HG03442 (cell line): Measurements from ENCODE around the gene TGM1.
"Not testable (repeated sequence)": the region's sequence is repeated elsewhere in the genome, so short reads cannot be mapped to it uniquely, and the experiment has no call there.

Source experiments
- ATAC-seq: cut with Tn5 transposase; IDR thresholded peaks from one replicate; pipeline ENCODE4 v1.9.1; 2021; ENCODE audit warnings: mild to moderate bottlenecking, moderate library complexity; ENCODE audit not compliant: unreplicated experiment

Gene TGM1

DNA sequence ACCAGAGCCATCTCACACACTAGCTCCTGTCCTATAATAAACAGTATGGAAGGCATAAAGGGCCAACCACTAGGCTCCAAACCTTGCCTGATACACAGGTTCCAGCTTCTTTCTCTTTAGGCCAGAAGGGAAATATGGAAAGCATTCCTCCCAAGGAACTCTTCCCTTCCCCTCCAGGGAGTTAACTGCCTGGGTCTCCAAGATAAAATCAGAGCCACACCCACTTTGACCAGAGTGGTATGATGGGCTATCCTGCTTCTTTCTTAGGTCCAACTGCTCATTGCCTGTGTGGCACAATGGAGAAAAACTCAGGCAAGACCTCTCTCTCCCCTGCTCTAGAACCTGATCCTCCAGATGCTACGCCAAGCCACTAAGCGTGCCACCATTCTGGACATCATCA, 55.4 kb downstream of the TGM1 start:
- no peak for ATAC-seq

DNA sequence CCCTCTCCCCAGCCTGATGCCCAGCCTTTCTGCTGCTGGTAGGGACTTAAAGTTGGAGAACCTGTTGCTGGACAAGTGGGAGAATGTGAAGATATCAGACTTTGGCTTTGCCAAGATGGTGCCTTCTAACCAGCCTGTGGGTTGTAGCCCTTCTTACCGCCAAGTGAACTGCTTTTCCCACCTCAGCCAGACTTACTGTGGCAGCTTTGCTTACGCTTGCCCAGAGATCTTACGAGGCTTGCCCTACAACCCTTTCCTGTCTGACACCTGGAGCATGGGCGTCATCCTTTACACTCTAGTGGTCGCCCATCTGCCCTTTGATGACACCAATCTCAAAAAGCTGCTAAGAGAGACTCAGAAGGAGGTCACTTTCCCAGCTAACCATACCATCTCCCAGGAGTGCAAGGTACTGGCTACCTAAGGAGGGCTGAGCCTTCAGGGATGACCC, 55.8 kb downstream of the TGM1 start:
- ATAC-seq, result no peak

DNA sequence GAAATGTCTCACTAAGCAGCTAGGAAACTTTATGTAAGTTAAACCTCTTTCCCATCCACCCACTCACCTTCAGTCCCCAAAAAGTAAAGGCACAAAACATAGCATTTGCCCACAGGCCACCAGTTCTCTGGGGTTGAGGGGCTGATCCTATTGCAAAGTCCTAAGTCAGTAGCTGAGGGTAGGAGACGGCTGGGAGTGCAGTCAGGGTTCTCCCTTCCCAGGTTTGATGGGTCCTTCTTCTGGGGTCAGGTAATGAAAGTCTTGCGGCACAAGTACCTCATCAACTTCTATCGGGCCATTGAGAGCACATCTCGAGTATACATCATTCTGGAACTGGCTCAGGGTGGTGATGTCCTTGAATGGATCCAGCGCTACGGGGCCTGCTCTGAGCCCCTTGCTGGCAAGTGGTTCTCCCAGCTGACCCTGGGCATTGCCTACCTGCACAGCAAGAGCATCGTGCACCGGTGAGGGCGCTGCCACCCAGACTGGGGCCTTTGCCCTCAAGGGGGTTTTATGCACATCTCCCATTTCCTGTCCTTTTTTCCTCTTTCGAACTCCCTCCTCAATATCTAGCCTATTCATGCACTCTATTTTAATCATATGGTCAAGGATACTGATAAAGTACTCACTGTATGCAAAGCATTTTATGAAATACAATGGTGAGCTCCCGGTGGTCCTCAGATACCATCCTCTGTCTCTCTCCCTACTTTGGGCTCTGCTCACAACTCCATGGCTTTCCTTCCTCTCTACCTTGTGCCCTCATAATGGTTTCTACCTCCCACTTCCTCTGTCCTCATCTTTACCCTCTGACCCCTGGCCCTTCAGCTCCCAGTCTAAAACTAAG, 56.5 kb downstream of the TGM1 start:
- no peak for ATAC-seq

DNA sequence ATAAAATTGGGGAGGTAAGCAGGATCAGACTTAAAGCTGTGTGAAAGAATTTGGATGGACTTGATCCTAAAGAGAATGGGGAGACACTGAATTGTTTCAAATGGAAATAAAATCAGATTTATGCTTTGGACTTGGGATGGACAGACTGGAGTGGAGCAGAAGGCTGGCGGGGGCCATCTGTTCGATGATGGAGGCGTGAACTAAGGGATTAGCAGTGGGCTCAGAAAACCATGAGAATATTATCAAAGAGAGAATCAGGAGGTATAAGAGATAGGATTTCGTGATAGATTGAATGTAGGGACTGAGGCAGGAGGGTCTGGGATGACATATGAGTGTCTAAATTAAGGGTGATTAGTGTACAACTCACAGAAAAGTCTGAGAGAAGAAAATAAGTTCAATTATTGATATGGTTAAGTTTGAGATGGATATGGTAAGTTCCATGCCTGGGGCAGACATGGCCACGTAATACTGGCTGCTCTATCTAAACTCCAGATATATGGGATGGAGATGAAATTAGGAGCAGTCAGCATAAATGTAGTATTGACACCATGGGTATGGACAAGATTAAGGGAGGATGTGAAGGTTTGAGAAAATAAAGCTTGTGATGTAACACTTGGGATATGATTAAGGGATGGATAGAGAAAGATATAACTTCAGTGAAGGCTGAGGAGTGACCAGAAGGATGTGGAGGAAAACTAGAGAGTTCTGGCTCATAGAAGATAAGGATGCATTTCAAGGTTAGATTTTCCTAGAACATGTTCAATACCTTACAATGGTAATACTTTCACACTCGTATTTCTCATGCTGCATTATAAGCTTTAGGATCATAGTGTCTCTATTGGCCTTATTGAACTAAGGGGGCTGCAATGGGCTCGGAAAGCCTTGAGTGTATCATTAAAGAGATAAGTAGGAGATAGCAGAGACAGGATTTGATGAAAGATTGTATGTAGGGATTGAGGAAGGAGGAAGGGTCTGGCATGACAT, 58.5 kb downstream of the TGM1 start:
- ATAC-seq, result no peak

DNA sequence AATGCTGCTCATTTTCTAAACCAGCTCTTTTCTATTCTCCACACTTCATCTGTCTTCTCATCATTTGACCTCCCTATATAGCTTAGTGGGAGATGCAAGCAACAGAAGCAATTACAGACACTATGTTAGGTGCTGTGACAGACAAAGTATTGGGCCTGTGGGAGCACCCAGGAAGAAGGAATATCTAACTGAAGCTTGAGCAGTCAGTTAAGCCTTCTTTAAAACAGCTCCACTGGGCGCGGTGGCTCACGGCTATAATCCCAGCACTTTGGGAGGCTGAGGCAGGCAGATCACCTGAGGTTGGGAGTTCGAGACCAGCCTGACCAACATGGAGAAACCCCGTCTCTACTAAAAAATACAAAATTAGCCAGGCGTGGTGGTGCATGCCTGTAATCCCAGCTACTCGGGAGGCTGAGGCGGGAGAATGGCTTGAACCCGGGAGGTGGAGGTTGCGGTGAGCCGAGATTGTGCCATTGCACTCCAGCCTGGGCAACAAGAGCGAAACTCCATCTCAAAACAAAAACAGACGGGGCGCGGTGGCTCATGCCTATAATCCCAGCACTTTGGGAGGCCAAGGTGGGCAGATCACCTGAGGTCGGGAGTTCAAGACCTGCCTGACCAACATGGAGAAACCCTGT, 59.6 kb downstream of the TGM1 start:
- not testable (repeated sequence) for ATAC-seq

DNA sequence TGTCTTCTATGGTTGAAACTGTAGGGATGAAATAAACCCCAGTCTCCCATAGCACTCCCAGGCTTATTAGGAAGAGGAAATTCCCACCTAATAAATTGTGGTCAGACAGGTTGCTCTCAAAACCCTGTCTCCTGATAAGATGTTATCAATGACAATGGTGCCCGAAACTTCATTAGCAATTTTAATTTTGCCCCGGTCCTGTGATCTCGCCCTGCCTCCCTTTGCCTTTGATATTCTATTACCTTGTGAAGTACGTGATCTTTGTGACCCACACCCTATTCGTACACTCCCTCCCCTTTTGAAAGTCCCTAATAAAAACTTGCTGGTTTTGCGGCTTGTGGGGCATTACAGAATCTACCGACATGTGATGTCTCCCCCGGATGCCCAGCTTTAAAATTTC, 60.4 kb downstream of the TGM1 start:
- not testable (repeated sequence) for ATAC-seq
